HepG2 (cell line): ENCODE results near the gene NFAT5. TPM values are rescaled to one million over a fixed set of nuclear protein-coding genes. Genes with fewer than 3 reads are reported as not detected.

Source experiments
- DPF2 ChIP-seq: sonication (generic); formaldehyde crosslinking; IDR thresholded peaks from 2 replicates; pipeline ENCODE4 v1.4.0; 2020; ENCODE audit warnings: mild to moderate bottlenecking, low read depth, missing genetic modification reagents, borderline replicate concordance
- FOXO1 ChIP-seq: sonication (generic); formaldehyde crosslinking; IDR thresholded peaks from 2 replicates; pipeline ENCODE4 v1.4.0; 2020; ENCODE audit warnings: missing genetic modification reagents
- HNRNPUL1 ChIP-seq: fragments of 200-400 bp; formaldehyde crosslinking; IDR thresholded peaks from 2 replicates; pipeline ENCODE4 v1.6.1; 2017; ENCODE audit warnings: low read depth, mild to moderate bottlenecking, low read length, moderate library complexity
- ISL2 ChIP-seq: sonication (generic); formaldehyde crosslinking; IDR thresholded peaks from 2 replicates; pipeline ENCODE4 v1.5.0; 2020; ENCODE audit warnings: missing genetic modification reagents
- JDP2 ChIP-seq: sonication (generic); formaldehyde crosslinking; IDR thresholded peaks from 2 replicates; pipeline ENCODE4 v1.8.1; 2022; ENCODE audit warnings: missing genetic modification reagents, borderline replicate concordance
- KLF12 ChIP-seq: sonication (generic); formaldehyde crosslinking; IDR thresholded peaks from 2 replicates; pipeline ENCODE4 v1.4.0; 2020; ENCODE audit warnings: missing genetic modification reagents, borderline replicate concordance
- LRRFIP1 ChIP-seq: sonication (generic); formaldehyde crosslinking; conservative IDR thresholded peaks from 2 replicates; pipeline ENCODE4 v1.4.0; 2020; ENCODE audit warnings: missing genetic modification reagents
- NCOA5 ChIP-seq: sonication (generic); formaldehyde crosslinking; IDR thresholded peaks from 2 replicates; pipeline ENCODE4 v1.4.0; 2020; ENCODE audit warnings: missing genetic modification reagents
- NFKBIZ ChIP-seq: IDR thresholded peaks from 2 replicates; pipeline ENCODE4 v1.6.1; 2018; ENCODE audit warnings: missing genetic modification reagents, missing compliant biosample characterization
- PHF20 ChIP-seq: sonication (generic); formaldehyde crosslinking; IDR thresholded peaks from 2 replicates; pipeline ENCODE4 v1.5.0; 2020; ENCODE audit warnings: mild to moderate bottlenecking, missing genetic modification reagents
- PHF21A ChIP-seq: sonication (generic); formaldehyde crosslinking; IDR thresholded peaks from 2 replicates; pipeline ENCODE4 v1.5.0; 2020; ENCODE audit warnings: mild to moderate bottlenecking, missing genetic modification reagents
- POGK ChIP-seq: sonication (generic); formaldehyde crosslinking; conservative IDR thresholded peaks from 2 replicates; pipeline ENCODE4 v1.8.0; 2022; ENCODE audit warnings: mild to moderate bottlenecking, moderate library complexity, missing genetic modification reagents
- SPEN ChIP-seq: sonication (generic); formaldehyde crosslinking; IDR thresholded peaks from 2 replicates; pipeline ENCODE4 v1.5.1; 2020; ENCODE audit warnings: low read depth, mild to moderate bottlenecking, missing genetic modification reagents
- TEAD2 ChIP-seq: sonication (generic); formaldehyde crosslinking; IDR thresholded peaks from 2 replicates; pipeline ENCODE4 v1.9.0; 2021; ENCODE audit warnings: missing genetic modification reagents
- TRIM22 ChIP-seq: fragments of 450-650 bp; IDR thresholded peaks from 2 replicates; pipeline ENCODE4 v1.6.1; 2017
- ZNF12 ChIP-seq: sonication (generic); formaldehyde crosslinking; IDR thresholded peaks from 2 replicates; pipeline ENCODE4 v1.5.0; 2020; ENCODE audit warnings: missing genetic modification reagents
- ZNF143 ChIP-seq: sonication (generic); formaldehyde crosslinking; IDR thresholded peaks from 2 replicates; pipeline ENCODE4 v1.4.0; 2020; ENCODE audit warnings: missing genetic modification reagents
- ZNF256 ChIP-seq: sonication (generic); formaldehyde crosslinking; conservative IDR thresholded peaks from 2 replicates; pipeline ENCODE4 v1.4.0; 2020; ENCODE audit warnings: missing genetic modification reagents
- ZNF451 ChIP-seq: sonication (generic); formaldehyde crosslinking; IDR thresholded peaks from 2 replicates; pipeline ENCODE4 v1.5.0; 2020; ENCODE audit warnings: mild to moderate bottlenecking, missing genetic modification reagents
- ZNF552 ChIP-seq: sonication (generic); formaldehyde crosslinking; IDR thresholded peaks from 2 replicates; pipeline ENCODE4 v1.9.0; 2022; ENCODE audit warnings: missing genetic modification reagents, mild to moderate bottlenecking, borderline replicate concordance
- polyA plus RNA-seq, 8 experiments: library from polyadenylated mRNA; depleted of rRNA in 3 of 8; stranded (reverse) in 7 of 8; unstranded in 1 of 8; fragments of >200 nt; fragmentation: Illumina TruSeq in 4 of 8; extraction: Trizol in 4 of 8; gene quantifications; 2 replicates each; pipeline versions ENCODE4 v1.2.1 to v1.2.3, GENCODE V29; 2011 to 2016; ENCODE audit warnings: low read depth in 4 of 8, missing spikeins in 1 of 8, mixed read lengths in 1 of 8; ENCODE audit not compliant: insufficient read depth in 1 of 8
- total RNA-seq, 5 experiments: library from RNA; depleted of rRNA; stranded (reverse); fragments of >200 nt; fragmentation: Illumina TruSeq; extraction: Trizol; gene quantifications; 2 replicates each; pipeline ENCODE4 v1.2.3, GENCODE V29; 2016; ENCODE audit warnings: low read depth in 1 of 5
- TF ChIP-seq, protein P1 (sequence below): sonication (generic); formaldehyde crosslinking; IDR thresholded peaks from 2 replicates; pipeline ENCODE4 v1.8.1; 2023; ENCODE audit warnings: mild to moderate bottlenecking, missing genetic modification reagents
- TF ChIP-seq, protein P2 (sequence below): sonication (generic); formaldehyde crosslinking; conservative IDR thresholded peaks from 2 replicates; pipeline ENCODE4 v1.8.0; 2022; ENCODE audit warnings: missing genetic modification reagents

NFAT5 gene
- total and polyA plus RNA-seq, 2 of the 13 experiments (the other 11 are each of a cell fraction or from before 2014, with no cell fraction given): 20.5 to 54.3 TPM

- TF ChIP-seq TEAD2 (CRISPR knock-in tag): no peak
- no peak for TF ChIP-seq TRIM22
- TF ChIP-seq ZNF256 (CRISPR knock-in tag): peak; percentile 86; the same call in 1 of the 2 replicates
- peak; percentile 91 for TF ChIP-seq PHF21A (CRISPR knock-in tag)
- TF ChIP-seq PHF20: peak; percentile 69
- TF ChIP-seq JDP2 (CRISPR knock-in tag): no peak
- TF ChIP-seq FOXO1 (CRISPR knock-in tag): peak; percentile 81
- TF ChIP-seq, protein P1, sequence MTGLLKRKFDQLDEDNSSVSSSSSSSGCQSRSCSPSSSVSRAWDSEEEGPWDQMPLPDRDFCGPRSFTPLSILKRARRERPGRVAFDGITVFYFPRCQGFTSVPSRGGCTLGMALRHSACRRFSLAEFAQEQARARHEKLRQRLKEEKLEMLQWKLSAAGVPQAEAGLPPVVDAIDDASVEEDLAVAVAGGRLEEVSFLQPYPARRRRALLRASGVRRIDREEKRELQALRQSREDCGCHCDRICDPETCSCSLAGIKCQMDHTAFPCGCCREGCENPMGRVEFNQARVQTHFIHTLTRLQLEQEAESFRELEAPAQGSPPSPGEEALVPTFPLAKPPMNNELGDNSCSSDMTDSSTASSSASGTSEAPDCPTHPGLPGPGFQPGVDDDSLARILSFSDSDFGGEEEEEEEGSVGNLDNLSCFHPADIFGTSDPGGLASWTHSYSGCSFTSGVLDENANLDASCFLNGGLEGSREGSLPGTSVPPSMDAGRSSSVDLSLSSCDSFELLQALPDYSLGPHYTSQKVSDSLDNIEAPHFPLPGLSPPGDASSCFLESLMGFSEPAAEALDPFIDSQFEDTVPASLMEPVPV (CRISPR knock-in tag): peak; percentile 85; the same call in 1 of the 2 replicates
- no peak for TF ChIP-seq DPF2 (CRISPR knock-in tag)
- peak; percentile 94 for TF ChIP-seq HNRNPUL1
- TF ChIP-seq ZNF552 (CRISPR knock-in tag): no peak; the same call in 1 of the 2 replicates
- TF ChIP-seq ISL2 (CRISPR knock-in tag): peak; percentile 88
- TF ChIP-seq KLF12: no peak; the same call in 1 of the 2 replicates
- TF ChIP-seq POGK (CRISPR knock-in tag): peak; percentile 99
- no peak for TF ChIP-seq NCOA5 (CRISPR knock-in tag)
- peak; percentile 95; the same call in 1 of the 2 replicates for TF ChIP-seq ZNF451
- peak; percentile 74; the same call in 1 of the 2 replicates for TF ChIP-seq NFKBIZ (CRISPR knock-in tag)
- TF ChIP-seq ZNF143 (CRISPR knock-in tag): 0 out of 2 replicates have a peak, but pooled peaks have one; percentile 26
- TF ChIP-seq ZNF12 (CRISPR knock-in tag): peak; percentile 60
- TF ChIP-seq, protein P2, sequence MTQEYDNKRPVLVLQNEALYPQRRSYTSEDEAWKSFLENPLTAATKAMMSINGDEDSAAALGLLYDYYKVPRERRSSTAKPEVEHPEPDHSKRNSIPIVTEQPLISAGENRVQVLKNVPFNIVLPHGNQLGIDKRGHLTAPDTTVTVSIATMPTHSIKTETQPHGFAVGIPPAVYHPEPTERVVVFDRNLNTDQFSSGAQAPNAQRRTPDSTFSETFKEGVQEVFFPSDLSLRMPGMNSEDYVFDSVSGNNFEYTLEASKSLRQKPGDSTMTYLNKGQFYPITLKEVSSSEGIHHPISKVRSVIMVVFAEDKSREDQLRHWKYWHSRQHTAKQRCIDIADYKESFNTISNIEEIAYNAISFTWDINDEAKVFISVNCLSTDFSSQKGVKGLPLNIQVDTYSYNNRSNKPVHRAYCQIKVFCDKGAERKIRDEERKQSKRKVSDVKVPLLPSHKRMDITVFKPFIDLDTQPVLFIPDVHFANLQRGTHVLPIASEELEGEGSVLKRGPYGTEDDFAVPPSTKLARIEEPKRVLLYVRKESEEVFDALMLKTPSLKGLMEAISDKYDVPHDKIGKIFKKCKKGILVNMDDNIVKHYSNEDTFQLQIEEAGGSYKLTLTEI (CRISPR knock-in tag): no peak
- TF ChIP-seq LRRFIP1 (CRISPR knock-in tag): 0 out of 2 replicates have a peak, but pooled peaks have one; percentile 20
- peak; percentile 99 for TF ChIP-seq SPEN
Measured at GRCh38 chr16:69565671-69566239, at the start of gene NFAT5 (continued).
